Measurements from ENCODE around the gene REEP3.

The REEP3 gene

GRCh38 chr10:63611078-63611477 is 89.9 kb downstream of the REEP3 start:
- Histone ChIP-seq H2AFZ (ENCODE audit: low read depth) (no peak overlapping the region), H3K36me3 (ENCODE audit: insufficient read depth) (no peaks in the 10 kb centered on the region), H3K4me1 (ENCODE audit: low read depth, poor library complexity, severe bottlenecking) (no peaks in the 10 kb centered on the region), H3K79me2 (ENCODE audit: insufficient read depth, low read depth) (no peaks in the 10 kb centered on the region), H4K20me1 (ENCODE audit: insufficient read depth) (no peaks in the 10 kb centered on the region), H3K4me3 (IDR thresholded peaks at IDR 0.05; ENCODE audit: insufficient read depth, low read depth, low read length) (no peak overlapping the region), H3K9ac (no peak overlapping the region), H3K27ac (no peak overlapping the region), H3K27me3 (ENCODE audit: insufficient read depth, low read depth) (no peaks in the 10 kb centered on the region), H3K4me2 (no peak overlapping the region)
- no peak for TF ChIP-seq CTCF (conservative IDR thresholded peaks at IDR 0.05; ENCODE audit: low read depth, low read length)

- Histone ChIP-seq H3K79me2 (ENCODE audit: insufficient read depth, low read depth) (no peaks in the 10 kb centered on the region), H3K36me3 (ENCODE audit: insufficient read depth) (no peaks in the 10 kb centered on the region), H3K4me1 (ENCODE audit: low read depth, poor library complexity, severe bottlenecking) (no peaks in the 10 kb centered on the region), H3K27ac (no peak overlapping the region; the same call in 1 of the 2 replicates), H3K27me3 (ENCODE audit: insufficient read depth, low read depth) (no peaks in the 10 kb centered on the region), H3K4me2 (no peak overlapping the region), H3K4me3 (IDR thresholded peaks at IDR 0.05; ENCODE audit: insufficient read depth, low read depth, low read length) (no peak overlapping the region), H4K20me1 (ENCODE audit: insufficient read depth) (no peaks in the 10 kb centered on the region), H2AFZ (ENCODE audit: low read depth) (no peak overlapping the region), H3K9ac (no peak overlapping the region)
- no peak for TF ChIP-seq CTCF (conservative IDR thresholded peaks at IDR 0.05; ENCODE audit: low read depth, low read length)
Measured at GRCh38 chr10:63614371-63614891, 93.2 kb downstream of the REEP3 start.

GRCh38 chr10:63618552-63618951 is 97.4 kb downstream of the REEP3 start:
- H3K4me2 ChIP-seq, result no peak overlapping the region
- H3K27me3 ChIP-seq (ENCODE audit: insufficient read depth, low read depth), result no peaks in the 10 kb centered on the region
- no peak for TF ChIP-seq CTCF (conservative IDR thresholded peaks at IDR 0.05; ENCODE audit: low read depth, low read length)
- H3K4me3 ChIP-seq (IDR thresholded peaks at IDR 0.05; ENCODE audit: insufficient read depth, low read depth, low read length), result no peak overlapping the region
- H3K79me2 ChIP-seq (ENCODE audit: insufficient read depth, low read depth), result no peaks in the 10 kb centered on the region
- no peak overlapping the region for H3K27ac ChIP-seq
- H2AFZ ChIP-seq (ENCODE audit: low read depth), result no peak overlapping the region
- no peaks in the 10 kb centered on the region for H3K4me1 ChIP-seq (ENCODE audit: low read depth, poor library complexity, severe bottlenecking)
- no peaks in the 10 kb centered on the region for H3K36me3 ChIP-seq (ENCODE audit: insufficient read depth)
- H3K9ac ChIP-seq, result no peak overlapping the region
- H4K20me1 ChIP-seq (ENCODE audit: insufficient read depth), result no peaks in the 10 kb centered on the region

- Histone ChIP-seq H3K79me2 (ENCODE audit: insufficient read depth, low read depth) (no peaks in the 10 kb centered on the region), H3K27ac (no peak overlapping the region), H2AFZ (ENCODE audit: low read depth) (no peak overlapping the region), H3K27me3 (ENCODE audit: insufficient read depth, low read depth) (no peaks in the 10 kb centered on the region), H3K36me3 (ENCODE audit: insufficient read depth) (no peaks in the 10 kb centered on the region), H3K9ac (no peak overlapping the region), H3K4me2 (no peak overlapping the region), H3K4me3 (IDR thresholded peaks at IDR 0.05; ENCODE audit: insufficient read depth, low read depth, low read length) (no peak overlapping the region), H4K20me1 (ENCODE audit: insufficient read depth) (no peaks in the 10 kb centered on the region), H3K4me1 (ENCODE audit: low read depth, poor library complexity, severe bottlenecking) (no peaks in the 10 kb centered on the region)
- no peak for TF ChIP-seq CTCF (conservative IDR thresholded peaks at IDR 0.05; ENCODE audit: low read depth, low read length)
Measured at GRCh38 chr10:63619426-63619825, 98.2 kb downstream of the REEP3 start.

All from KMS-11 (cell line).